ENCODE data around the gene CCDC85C.

GRCh38 chr14:99647411-99647810, 43.4 kb upstream of the CCDC85C start:
- TF ChIP-seq, protein P1, sequence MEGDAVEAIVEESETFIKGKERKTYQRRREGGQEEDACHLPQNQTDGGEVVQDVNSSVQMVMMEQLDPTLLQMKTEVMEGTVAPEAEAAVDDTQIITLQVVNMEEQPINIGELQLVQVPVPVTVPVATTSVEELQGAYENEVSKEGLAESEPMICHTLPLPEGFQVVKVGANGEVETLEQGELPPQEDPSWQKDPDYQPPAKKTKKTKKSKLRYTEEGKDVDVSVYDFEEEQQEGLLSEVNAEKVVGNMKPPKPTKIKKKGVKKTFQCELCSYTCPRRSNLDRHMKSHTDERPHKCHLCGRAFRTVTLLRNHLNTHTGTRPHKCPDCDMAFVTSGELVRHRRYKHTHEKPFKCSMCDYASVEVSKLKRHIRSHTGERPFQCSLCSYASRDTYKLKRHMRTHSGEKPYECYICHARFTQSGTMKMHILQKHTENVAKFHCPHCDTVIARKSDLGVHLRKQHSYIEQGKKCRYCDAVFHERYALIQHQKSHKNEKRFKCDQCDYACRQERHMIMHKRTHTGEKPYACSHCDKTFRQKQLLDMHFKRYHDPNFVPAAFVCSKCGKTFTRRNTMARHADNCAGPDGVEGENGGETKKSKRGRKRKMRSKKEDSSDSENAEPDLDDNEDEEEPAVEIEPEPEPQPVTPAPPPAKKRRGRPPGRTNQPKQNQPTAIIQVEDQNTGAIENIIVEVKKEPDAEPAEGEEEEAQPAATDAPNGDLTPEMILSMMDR (conservative IDR thresholded peaks at IDR 0.05; ENCODE audit: low read depth in 2 of 2) = no peak
- TF ChIP-seq POLR2AphosphoS5 (IDR thresholded peaks at IDR 0.05; ENCODE audit: low read depth) (no peak), EZH2 (IDR thresholded peaks at IDR 0.05; ENCODE audit: low read depth, unreplicated experiment) (no peak)
